Nucleus accumbens (tissue), 56 donors: ENCODE results near the gene TTC6.

ENCODE experiments used
- DNase-seq, 56 donors: peaks; one replicate each; lab custom pipeline; 2025; lab: John Stamatoyannopoulos, UW

Gene TTC6

GRCh38 chr14:37597538-37597913 lies 2.1 kb downstream of the TTC6 start:
- DNase-seq: no peak

- no peak for DNase-seq
Measured at GRCh38 chr14:37597914-37598746, 2.7 kb downstream of the TTC6 start.

- no peak for DNase-seq
Measured at GRCh38 chr14:37598747-37599506, 3.5 kb downstream of the TTC6 start.

GRCh38 chr14:37599507-37600368 lies 4.3 kb downstream of the TTC6 start:
- no peak for DNase-seq

GRCh38 chr14:37600880-37601741 lies 5.7 kb downstream of the TTC6 start:
- DNase-seq: no peak

GRCh38 chr14:37601865-37602264 lies 6.4 kb downstream of the TTC6 start:
- DNase-seq: no peak

GRCh38 chr14:37602605-37603453 lies 7.4 kb downstream of the TTC6 start:
- DNase-seq: no peak

- DNase-seq: no peak
Measured at GRCh38 chr14:37603688-37604251, 8.3 kb downstream of the TTC6 start.

GRCh38 chr14:37606678-37607077 lies 11.2 kb downstream of the TTC6 start:
- no peak for DNase-seq

GRCh38 chr14:37608649-37609048 lies 13.2 kb downstream of the TTC6 start:
- DNase-seq: no peak

- DNase-seq: no peak
Measured at GRCh38 chr14:37610945-37611523, 15.6 kb downstream of the TTC6 start.

GRCh38 chr14:37615582-37616289 lies 20.3 kb downstream of the TTC6 start:
- DNase-seq: no peak

- no peak for DNase-seq
Measured at GRCh38 chr14:37616853-37617252, 21.4 kb downstream of the TTC6 start.

GRCh38 chr14:37617864-37618365 lies 22.5 kb downstream of the TTC6 start:
- no peak for DNase-seq

GRCh38 chr14:37618498-37619028 lies 23.1 kb downstream of the TTC6 start:
- DNase-seq: no peak

GRCh38 chr14:37620856-37621255 lies 25.4 kb downstream of the TTC6 start:
- DNase-seq: no peak

- DNase-seq: no peak
Measured at GRCh38 chr14:37622231-37622923, 26.9 kb downstream of the TTC6 start.
